Endothelial cell of umbilical vein (primary cell): Measurements from ENCODE around the gene COA5. TPM values are rescaled to one million over a fixed set of nuclear protein-coding genes. Genes with fewer than 3 reads are reported as not detected.

Source experiments
- BruUV-seq: library from RNA; stranded (reverse); fragments of 400-500 nt; replicated peaks from 2 replicates; lab custom pipeline; 2021; lab: Mats Ljungman, UMichigan
- CTCF ChIA-PET: fragments of 300-600, 350-600 bp; sonication (Branson Sonifier 250); formaldehyde crosslinking; loops from one replicate; lab custom pipeline; 2021; ENCODE audit warnings: antibody characterized with exemption, inconsistent platforms; lab: Charles Lee
- POLR2A ChIA-PET: fragments of 300-600, 350-600 bp; sonication (Branson Sonifier 250); formaldehyde crosslinking; loops from one replicate; lab custom pipeline; 2021; ENCODE audit warnings: antibody characterized with exemption, inconsistent platforms; lab: Charles Lee
- DNase-seq: peaks from one replicate; pipeline ENCODE4 v3.0.0-alpha.2; 2011; ENCODE audit warnings: low read depth, low spot score
- FAIRE-seq: peaks from 2 replicates; lab custom pipeline; 2011; peaks lifted over from hg19 to GRCh38; lab: Jason Lieb, UNC
- H2AFZ ChIP-seq: 2 replicates; pipeline ENCODE4 v1.6.0; 2012; ENCODE audit warnings: low read depth, low read length, control low read depth, inconsistent platforms
- H3K27ac ChIP-seq: 2 replicates; pipeline ENCODE4 v1.5.1; 2011; ENCODE audit warnings: low read depth, mild to moderate bottlenecking, control low read depth, low read length, moderate library complexity; ENCODE audit not compliant: insufficient read depth
- H3K27me3 ChIP-seq, 2 experiments: 2 replicates each; pipeline versions ENCODE4 v1.6.0 to v1.6.1; 2011; ENCODE audit warnings: low read length in 2 of 2, mixed read lengths in 1 of 2; ENCODE audit not compliant: control insufficient read depth in 2 of 2, insufficient read depth in 2 of 2
- H3K36me3 ChIP-seq, 2 experiments: 2 replicates in 1 of 2; 3 replicates in 1 of 2; pipeline ENCODE4 v1.5.1; 2011; ENCODE audit warnings: low read length in 2 of 2, mild to moderate bottlenecking in 1 of 2, moderate library complexity in 1 of 2; ENCODE audit not compliant: control insufficient read depth in 2 of 2, insufficient read depth in 2 of 2; ENCODE audit errors: extremely low read depth in 1 of 2
- H3K4me1 ChIP-seq: 3 replicates; pipeline ENCODE4 v1.5.1; 2011; ENCODE audit warnings: mild to moderate bottlenecking, low read length; ENCODE audit not compliant: control insufficient read depth, insufficient read depth; ENCODE audit errors: extremely low read depth
- H3K4me2 ChIP-seq: 2 replicates; pipeline ENCODE4 v1.6.1; 2011; ENCODE audit warnings: low read length, control low read depth, mixed read lengths; ENCODE audit not compliant: insufficient read depth
- H3K4me3 ChIP-seq, 3 experiments: fragments of 200-600 bp in 1 of 3; sonication (generic), shearing (Covaris generic) in 1 of 3; replicated peaks in 1 of 3; 2 replicates each; pipeline ENCODE4 v1.5.1; 2011 to 2016; ENCODE audit warnings: control low read depth in 3 of 3, low read length in 3 of 3, mild to moderate bottlenecking in 2 of 3, inconsistent platforms in 1 of 3, low read depth in 1 of 3, moderate library complexity in 1 of 3; ENCODE audit not compliant: insufficient read depth in 1 of 3
- H3K79me2 ChIP-seq: 2 replicates; pipeline ENCODE4 v1.6.0; 2012; ENCODE audit warnings: low read length, inconsistent platforms; ENCODE audit not compliant: control insufficient read depth, insufficient read depth
- H3K9ac ChIP-seq: replicated peaks from 2 replicates; pipeline ENCODE3; 2011; ENCODE audit warnings: low read length, control low read depth; ENCODE audit not compliant: insufficient read depth; ENCODE audit errors: extremely low read depth
- H3K9me1 ChIP-seq: replicated peaks from 3 replicates; pipeline ENCODE4 v1.6.0; 2011; ENCODE audit warnings: mild to moderate bottlenecking, low read length; ENCODE audit not compliant: control insufficient read depth, insufficient read depth; ENCODE audit errors: extremely low read depth
- H3K9me3 ChIP-seq: replicated peaks from 2 replicates; pipeline ENCODE4 v1.5.1; 2012; ENCODE audit warnings: low read length, inconsistent platforms; ENCODE audit not compliant: control insufficient read depth, insufficient read depth
- H4K20me1 ChIP-seq: replicated peaks from 2 replicates; pipeline ENCODE3; 2011; ENCODE audit warnings: mild to moderate bottlenecking, low read length; ENCODE audit not compliant: control insufficient read depth, insufficient read depth; ENCODE audit errors: extremely low read depth
- GATA2 ChIP-seq: IDR thresholded peaks from 2 replicates; pipeline ENCODE4 v1.7.0; 2011; ENCODE audit warnings: low read depth, mild to moderate bottlenecking, moderate library complexity, mixed read lengths, low read length; ENCODE audit not compliant: insufficient read length, insufficient read depth
- MYC ChIP-seq: IDR thresholded peaks from one replicate; pipeline ENCODE4 v1.6.1; 2011; ENCODE audit warnings: mild to moderate bottlenecking, low read depth, low read length
- POLR2AphosphoS5 ChIP-seq: IDR thresholded peaks from 2 replicates; pipeline ENCODE4 v1.6.1; 2012; ENCODE audit warnings: low read depth, mild to moderate bottlenecking, control low read depth, low read length, moderate library complexity; ENCODE audit not compliant: insufficient read depth
- dilution Hi-C: fragments of 300-500 bp; cut with MboI; formaldehyde crosslinking; loops from one replicate; pipeline ENCODE4 v1.15.0; 2019; ENCODE audit warnings: low sequenced_read_pairs; ENCODE audit not compliant: extremely low pct_ligation_motif_present
- intact Hi-C: fragments of 100-400 bp; cut with micrococcal nuclease; formaldehyde crosslinking; loops from one replicate; pipeline ENCODE4 v1.10.0; 2022
- polyA plus RNA-seq, 4 experiments: library from polyadenylated mRNA; depleted of rRNA in 3 of 4; stranded (reverse) in 3 of 4; unstranded in 1 of 4; fragments of >200 nt; gene quantifications; 2 replicates each; pipeline versions ENCODE4 v1.2.1 to v1.2.3, GENCODE V29; 2011 to 2012; ENCODE audit warnings: missing spikeins in 1 of 4
- total RNA-seq: library from RNA; stranded (reverse); gene quantifications from 2 replicates; pipeline ENCODE4 v1.2.3, GENCODE V29; 2021
- TF ChIP-seq, protein P1 (sequence below): IDR thresholded peaks from 2 replicates; pipeline ENCODE4 v1.6.1; 2011; ENCODE audit not compliant: insufficient read depth, insufficient read length
- TF ChIP-seq, protein P2 (sequence below), 2 donors: IDR thresholded peaks; 1 replicate in 1 of 2; 2 replicates in 1 of 2; pipeline ENCODE4 v1.5.1; 2011; ENCODE audit warnings: low read length in 2 of 2, mild to moderate bottlenecking in 2 of 2, moderate library complexity in 2 of 2, control low read depth in 1 of 2, inconsistent platforms in 1 of 2, low read depth in 1 of 2; ENCODE audit not compliant: insufficient read depth in 1 of 2; ENCODE audit errors: extremely low read depth in 1 of 2

COA5 gene
- total and polyA plus RNA-seq, 2 donors (not counting 3 experiments of a cell fraction or from before 2014, with no cell fraction given): 16.5 to 17.7 TPM

DNA sequence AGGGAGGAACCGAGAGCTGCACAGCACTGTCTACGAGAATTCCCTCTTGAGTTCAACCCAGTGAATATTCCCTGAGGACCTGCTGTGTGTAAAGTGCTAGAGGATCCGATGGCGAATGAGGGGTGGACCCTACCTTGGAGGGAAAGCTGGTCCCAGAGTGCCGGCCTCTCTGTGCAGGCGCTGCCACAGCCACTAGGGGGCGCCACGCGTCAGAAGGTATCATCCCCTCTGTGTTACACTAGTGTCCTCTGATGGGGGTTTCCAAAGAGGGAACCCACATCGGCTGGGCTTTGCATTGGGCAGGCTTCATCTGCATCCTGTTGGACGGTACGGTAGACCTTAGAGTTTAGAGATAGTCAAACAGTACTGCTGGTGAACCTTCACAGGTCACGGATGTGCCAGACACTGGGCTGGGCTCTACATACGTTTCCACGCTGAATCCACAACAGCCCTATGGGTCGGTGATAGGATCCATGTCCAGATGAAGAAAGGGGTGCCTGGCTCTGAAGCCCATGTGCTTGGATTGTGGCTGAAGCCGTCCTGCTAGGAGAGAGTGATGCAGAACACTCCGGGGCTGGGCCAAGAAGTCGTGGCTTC is 39.0 kb downstream of the COA5 start:
- no peak overlapping the region for H3K4me3 ChIP-seq
- H3K9me3 ChIP-seq: no peaks in the 10 kb centered on the region
- POLR2A ChIA-PET: no interaction called here
- H3K27me3 ChIP-seq: no peaks in the 10 kb centered on the region
- intact Hi-C loops (loop anchor here (1.0 to 2.0 kb wide), 5 partner anchors 32 to 497 kb away; no protein-coding TSS in a partner anchor), dilution Hi-C loops (no loop called here)
- CTCF ChIA-PET: interaction anchor here (0.6 to 3.3 kb wide), 41 partner anchors 8 to 648 kb away, joined by 3 to 24 read pairs (median 4); partner anchors contain the start of genes COA5 and UNC50
- H3K79me2 ChIP-seq: no peaks in the 10 kb centered on the region
- H2AFZ ChIP-seq: no peak overlapping the region
- no peaks in the 10 kb centered on the region for H4K20me1 ChIP-seq
- peak; percentile 72 for FAIRE-seq
- H3K27ac ChIP-seq: no peak overlapping the region
- TF ChIP-seq, protein P1, sequence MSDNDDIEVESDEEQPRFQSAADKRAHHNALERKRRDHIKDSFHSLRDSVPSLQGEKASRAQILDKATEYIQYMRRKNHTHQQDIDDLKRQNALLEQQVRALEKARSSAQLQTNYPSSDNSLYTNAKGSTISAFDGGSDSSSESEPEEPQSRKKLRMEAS: no peak
- no peak for TF ChIP-seq POLR2AphosphoS5
- TF ChIP-seq, protein P2, sequence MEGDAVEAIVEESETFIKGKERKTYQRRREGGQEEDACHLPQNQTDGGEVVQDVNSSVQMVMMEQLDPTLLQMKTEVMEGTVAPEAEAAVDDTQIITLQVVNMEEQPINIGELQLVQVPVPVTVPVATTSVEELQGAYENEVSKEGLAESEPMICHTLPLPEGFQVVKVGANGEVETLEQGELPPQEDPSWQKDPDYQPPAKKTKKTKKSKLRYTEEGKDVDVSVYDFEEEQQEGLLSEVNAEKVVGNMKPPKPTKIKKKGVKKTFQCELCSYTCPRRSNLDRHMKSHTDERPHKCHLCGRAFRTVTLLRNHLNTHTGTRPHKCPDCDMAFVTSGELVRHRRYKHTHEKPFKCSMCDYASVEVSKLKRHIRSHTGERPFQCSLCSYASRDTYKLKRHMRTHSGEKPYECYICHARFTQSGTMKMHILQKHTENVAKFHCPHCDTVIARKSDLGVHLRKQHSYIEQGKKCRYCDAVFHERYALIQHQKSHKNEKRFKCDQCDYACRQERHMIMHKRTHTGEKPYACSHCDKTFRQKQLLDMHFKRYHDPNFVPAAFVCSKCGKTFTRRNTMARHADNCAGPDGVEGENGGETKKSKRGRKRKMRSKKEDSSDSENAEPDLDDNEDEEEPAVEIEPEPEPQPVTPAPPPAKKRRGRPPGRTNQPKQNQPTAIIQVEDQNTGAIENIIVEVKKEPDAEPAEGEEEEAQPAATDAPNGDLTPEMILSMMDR (IDR thresholded peaks at IDR 0.05; ENCODE audit: extremely low read depth in 1 of 2, insufficient read depth in 1 of 2, low read depth in 1 of 2, low read length in 2 of 2): peak; percentile 95
- TF ChIP-seq GATA2: no peak
- no peak for TF ChIP-seq MYC
- H3K4me1 ChIP-seq: no peaks in the 10 kb centered on the region
- H3K9ac ChIP-seq: no peak overlapping the region
- no TSS peak for BruUV-seq
- H3K4me2 ChIP-seq: no peak overlapping the region
- no peaks in the 10 kb centered on the region for H3K9me1 ChIP-seq
- peak; percentile 30 for DNase-seq
- H3K36me3 ChIP-seq: peaks cover 4 to 35% of the 10 kb centered on the region in 2 experiments
